Erythroblast (primary cell): ENCODE measurements around the gene WFDC1.

Experiments used
- GATA1 ChIP-seq: IDR thresholded peaks from 2 replicates; pipeline ENCODE4 v1.6.1; 2011; ENCODE audit warnings: low read depth, mild to moderate bottlenecking, control low read depth, low read length, moderate library complexity
- POLR2A ChIP-seq: IDR thresholded peaks from 2 replicates; pipeline ENCODE4 v1.6.1; 2011; ENCODE audit warnings: mild to moderate bottlenecking, low read length

DNA sequence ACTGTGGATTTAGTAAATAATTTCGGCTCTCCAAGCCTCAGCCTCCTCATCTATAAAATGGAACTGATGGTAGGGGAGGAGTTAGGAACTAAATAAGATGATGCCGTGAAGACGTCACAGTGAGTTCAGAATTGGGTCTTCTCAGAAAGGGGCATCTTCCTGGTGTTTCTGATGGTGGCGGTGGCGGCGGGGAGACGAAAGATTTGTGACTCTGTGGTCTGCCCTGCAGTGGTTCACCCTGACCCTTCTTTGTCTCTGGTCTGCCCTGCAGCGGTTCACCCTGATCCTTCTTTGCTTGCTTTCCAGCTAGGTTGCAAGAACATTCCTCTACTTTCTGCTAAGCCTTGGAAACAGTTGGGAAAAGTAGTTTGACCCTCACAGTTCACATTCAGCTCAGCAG, 34.3 kb downstream of the WFDC1 start:
- TF ChIP-seq POLR2A (no peak), GATA1 (no peak)
